Transverse colon (tissue), 4 donors: ENCODE results near the gene IDH3B. TPM values are rescaled to one million over a fixed set of nuclear protein-coding genes. Genes with fewer than 3 reads are reported as not detected.
A peak's percentile ranks its signal among the peaks of the same experiment; 100 is the strongest.

Source experiments
- DNase-seq: peaks from one replicate; pipeline ENCODE4 v3.0.0-alpha.2; 2019
- H3K27ac ChIP-seq, 4 donors: fragments of 200-600 bp; sonication (generic); 2 replicates each; pipeline ENCODE4 v1.5.1; 2016 to 2018; ENCODE audit warnings: inconsistent platforms in 4 of 4
- H3K27me3 ChIP-seq: fragments of 200-600 bp; sonication (generic); 2 replicates; pipeline ENCODE4 v1.5.1; 2017; ENCODE audit warnings: inconsistent platforms
- H3K36me3 ChIP-seq, 4 donors: fragments of 200-600 bp; sonication (generic); 2 replicates each; pipeline ENCODE4 v1.5.1; 2017 to 2019; ENCODE audit warnings: inconsistent platforms in 4 of 4
- H3K4me1 ChIP-seq, 4 donors: fragments of 200-600 bp; sonication (generic); 2 replicates each; pipeline ENCODE4 v1.5.1; 2017 to 2020; ENCODE audit warnings: inconsistent platforms in 4 of 4
- H3K4me3 ChIP-seq, 4 donors: fragments of 200-600 bp; sonication (generic); 1 replicate in 1 of 4; 2 replicates in 3 of 4; pipeline versions ENCODE4 v1.5.1 to v1.6.1; 2017 to 2019; ENCODE audit warnings: inconsistent platforms in 4 of 4
- H3K9me3 ChIP-seq, 2 donors: fragments of 200-600 bp; sonication (generic); 2 replicates each; pipeline ENCODE4 v1.5.1; 2017 to 2019; ENCODE audit warnings: inconsistent platforms in 2 of 2
- EP300 ChIP-seq: sonication (generic); formaldehyde crosslinking; IDR thresholded peaks from one replicate; pipeline ENCODE4 v1.6.1; 2017; ENCODE audit warnings: antibody characterized with exemption, low read depth
- POLR2A ChIP-seq: fragments of 450-650 bp; IDR thresholded peaks from one replicate; pipeline ENCODE4 v1.6.1; 2016; ENCODE audit warnings: antibody characterized with exemption, mild to moderate bottlenecking, moderate library complexity
- POLR2AphosphoS5 ChIP-seq, 3 donors: sonication (generic); formaldehyde crosslinking; IDR thresholded peaks; one replicate each; pipeline ENCODE4 v1.6.1; 2016; ENCODE audit warnings: antibody characterized with exemption in 3 of 3
- WGBS, 2 donors: methylation state at CpG; one replicate each; pipeline ENCODE4 v1.1.5; 2018; ENCODE audit warnings: low coverage in 1 of 2; 5-methylcytosine and 5-hydroxymethylcytosine counted together
- in situ Hi-C, 4 donors: fragments of 200-750 bp; cut with MboI; loops; one replicate each; pipeline versions ENCODE4 v1.15.0 to v1.15.1; 2017; ENCODE audit warnings: low sequenced_read_pairs in 3 of 4, low pct_ligation_motif_present in 1 of 4, low pct_unique_long_range_greater_than_20kb in 1 of 4
- intact Hi-C: fragments of 100-400 bp; cut with DNase I; formaldehyde crosslinking; loops from one replicate; pipeline ENCODE4 v1.15.1; 2023; ENCODE audit warnings: low total_unique reads
- total RNA-seq, 4 donors: library from RNA; depleted of rRNA; stranded (reverse); fragments of >200 nt; gene quantifications; one replicate each; pipeline ENCODE4 v1.1.0, GENCODE V29; 2016
- TF ChIP-seq, protein P1 (sequence below), 5 experiments: fragments of 200-600 bp in 3 of 5; fragments of 450-650 bp in 2 of 5; sonication (generic) in 3 of 5; IDR thresholded peaks; 1 replicate in 2 of 5; 2 replicates in 3 of 5; pipeline ENCODE4 v1.5.1; 2016 to 2017; ENCODE audit warnings: antibody characterized with exemption in 5 of 5, inconsistent platforms in 3 of 5, mild to moderate bottlenecking in 2 of 5, moderate library complexity in 1 of 5

IDH3B gene
- total RNA-seq, 4 donors from 2014 or later = 71.8 to 152 (median 106) TPM

GRCh38 chr20:2651772-2652723 is 12.0 kb downstream of the IDH3B start, which contains the start of gene NOP56:
TSS of gene NOP56 (plus strand) at chr20:2652632. CDS start at chr20:2652661, 29 bp downstream.
- intact Hi-C loops (loop anchor here (5.0 kb wide), 1 partner anchor 40 kb away; the partner anchor contains the start of gene EBF4), in situ Hi-C loops (loop anchor here in 2 of 4 donors (10.0 kb wide), 2 partner anchors 127 to 137 kb away; no protein-coding TSS in a partner anchor)
- peaks cover 0 to 18% (median 10%) of the 10 kb centered on the region in 4 donors for H3K36me3 ChIP-seq
- WGBS, 2 donors = 0% methylated on average over 1 to 50 of the region's 101 CpGs
- no peaks in the 10 kb centered on the region for H3K9me3 ChIP-seq
- peak within 1 kb of the TSS; percentile 71 to 99 (median 86) for H3K4me3 ChIP-seq
- H3K27ac ChIP-seq = peak within 1 kb of the TSS; percentile 94 to 99 (median 96)
- DNase-seq = peak; percentile 95
- H3K4me1 ChIP-seq = peaks cover 9 to 27% (median 19%) of the 10 kb centered on the region in 4 donors
- TF ChIP-seq POLR2AphosphoS5 (IDR thresholded peaks at IDR 0.05) (peak; percentile 92 to 95 (median 94)), POLR2A (peak; percentile 77), EP300 (no peak)
- TF ChIP-seq, protein P1, sequence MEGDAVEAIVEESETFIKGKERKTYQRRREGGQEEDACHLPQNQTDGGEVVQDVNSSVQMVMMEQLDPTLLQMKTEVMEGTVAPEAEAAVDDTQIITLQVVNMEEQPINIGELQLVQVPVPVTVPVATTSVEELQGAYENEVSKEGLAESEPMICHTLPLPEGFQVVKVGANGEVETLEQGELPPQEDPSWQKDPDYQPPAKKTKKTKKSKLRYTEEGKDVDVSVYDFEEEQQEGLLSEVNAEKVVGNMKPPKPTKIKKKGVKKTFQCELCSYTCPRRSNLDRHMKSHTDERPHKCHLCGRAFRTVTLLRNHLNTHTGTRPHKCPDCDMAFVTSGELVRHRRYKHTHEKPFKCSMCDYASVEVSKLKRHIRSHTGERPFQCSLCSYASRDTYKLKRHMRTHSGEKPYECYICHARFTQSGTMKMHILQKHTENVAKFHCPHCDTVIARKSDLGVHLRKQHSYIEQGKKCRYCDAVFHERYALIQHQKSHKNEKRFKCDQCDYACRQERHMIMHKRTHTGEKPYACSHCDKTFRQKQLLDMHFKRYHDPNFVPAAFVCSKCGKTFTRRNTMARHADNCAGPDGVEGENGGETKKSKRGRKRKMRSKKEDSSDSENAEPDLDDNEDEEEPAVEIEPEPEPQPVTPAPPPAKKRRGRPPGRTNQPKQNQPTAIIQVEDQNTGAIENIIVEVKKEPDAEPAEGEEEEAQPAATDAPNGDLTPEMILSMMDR (IDR thresholded peaks at IDR 0.05) = no peak
- no peaks in the 10 kb centered on the region for H3K27me3 ChIP-seq

- DNase-seq = no peak
- no peak overlapping the region for H3K27ac ChIP-seq
- in situ Hi-C loops = loop anchor here in 3 of 4 donors (10.0 kb wide), 2 partner anchors 119 to 179 kb away; no protein-coding TSS in a partner anchor
- WGBS, 2 donors = 44% methylated on average over 1 of the region's 1 CpG; no CpG with 5 or more reads in 1 of the 2 donors
- TF ChIP-seq POLR2AphosphoS5 (IDR thresholded peaks at IDR 0.05) = no peak
- intact Hi-C loops = loop anchor here (10.0 kb wide), 1 partner anchor 109 kb away; the partner anchor contains the start of gene TMC2
- no peaks in the 10 kb centered on the region for H3K27me3 ChIP-seq
- H3K4me3 ChIP-seq = no peak overlapping the region
- no peaks in the 10 kb centered on the region for H3K9me3 ChIP-seq
- no peaks in the 10 kb centered on the region for H3K4me1 ChIP-seq
- H3K36me3 ChIP-seq = no peaks in the 10 kb centered on the region
These were observed 20.3 kb downstream of the IDH3B start for GRCh38 chr20:2643708-2644107.

DNA sequence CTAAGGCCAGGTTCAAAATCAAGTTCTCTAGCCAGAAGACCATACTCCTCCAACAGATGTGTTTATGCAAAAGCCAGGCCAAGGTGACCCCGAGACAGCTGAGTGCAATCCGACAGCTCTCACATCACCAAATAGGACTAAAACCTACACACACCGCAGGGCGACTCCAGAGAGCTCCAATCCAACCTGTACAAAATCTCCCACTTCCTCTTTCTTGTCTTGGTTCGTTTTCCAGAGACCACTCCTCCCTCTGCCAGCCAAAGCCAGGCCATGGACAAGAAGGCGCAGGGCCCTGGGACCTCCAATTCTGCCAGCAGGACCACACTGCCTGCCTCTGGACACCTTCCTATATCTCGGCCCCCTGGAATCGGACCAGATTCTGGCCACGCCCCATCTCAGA is 23.1 kb downstream of the IDH3B start:
- TF ChIP-seq POLR2A = no peak
- TF ChIP-seq, protein P1 (IDR thresholded peaks at IDR 0.05) = no peak
- TF ChIP-seq EP300 = no peak
- no peak for TF ChIP-seq POLR2AphosphoS5 (IDR thresholded peaks at IDR 0.05)
- Histone ChIP-seq H3K9me3 (no peaks in the 10 kb centered on the region), H3K4me3 (no peak overlapping the region), H3K36me3 (no peaks in the 10 kb centered on the region), H3K4me1 (no peaks in the 10 kb centered on the region), H3K27me3 (no peaks in the 10 kb centered on the region), H3K27ac (no peak overlapping the region)
- in situ Hi-C loops = loop anchor here in 3 of 4 donors (10.0 kb wide), 2 partner anchors 116 to 176 kb away; no protein-coding TSS in a partner anchor
- no peak for DNase-seq
- WGBS, 2 donors = 84 to 95% methylated on average over 6 to 9 of the region's 9 CpGs
- intact Hi-C loops = loop anchor here (10.0 kb wide), 1 partner anchor 106 kb away; the partner anchor contains the start of gene TMC2

GRCh38 chr20:2640260-2640659 is 23.8 kb downstream of the IDH3B start:
- H3K36me3 ChIP-seq = no peaks in the 10 kb centered on the region
- DNase-seq = no peak
- H3K4me3 ChIP-seq = no peak overlapping the region
- H3K9me3 ChIP-seq = no peaks in the 10 kb centered on the region
- 0% methylated on average over 1 of the region's 1 CpG for WGBS, 2 donors
- in situ Hi-C loops = loop anchor here in 3 of 4 donors (10.0 kb wide), 2 partner anchors 115 to 175 kb away; no protein-coding TSS in a partner anchor
- no peaks in the 10 kb centered on the region for H3K27me3 ChIP-seq
- H3K4me1 ChIP-seq = no peaks in the 10 kb centered on the region
- H3K27ac ChIP-seq = no peak overlapping the region
- intact Hi-C loops = loop anchor here (10.0 kb wide), 1 partner anchor 105 kb away; the partner anchor contains the start of gene TMC2
- TF ChIP-seq EP300 = no peak
- no peak for TF ChIP-seq POLR2AphosphoS5 (IDR thresholded peaks at IDR 0.05)
- TF ChIP-seq POLR2A = no peak
- TF ChIP-seq, protein P1 (IDR thresholded peaks at IDR 0.05) = no peak
